Hematopoietic multipotent progenitor cell (in vitro differentiated cells): ENCODE measurements around the gene LARGE1. TPM values are rescaled to one million over a fixed set of nuclear protein-coding genes. Genes with fewer than 3 reads are reported as not detected.

Experiments used
- DNase-seq, 3 donors: peaks; one replicate each; pipeline ENCODE4 v3.0.0-alpha.2; 2011 to 2015; ENCODE audit warnings: low read depth in 2 of 3, low spot score in 2 of 3
- total RNA-seq: library from RNA; depleted of rRNA; stranded (reverse); fragments of >200 nt; gene quantifications from one replicate; pipeline ENCODE4 v1.2.3, GENCODE V29; 2012

The LARGE1 gene
- total RNA-seq, 1 donor, result 1.6 TPM

GRCh38 chr22:33887173-33887572 lies 33.1 kb downstream of the LARGE1 start:
- DNase-seq, result no peak

DNA sequence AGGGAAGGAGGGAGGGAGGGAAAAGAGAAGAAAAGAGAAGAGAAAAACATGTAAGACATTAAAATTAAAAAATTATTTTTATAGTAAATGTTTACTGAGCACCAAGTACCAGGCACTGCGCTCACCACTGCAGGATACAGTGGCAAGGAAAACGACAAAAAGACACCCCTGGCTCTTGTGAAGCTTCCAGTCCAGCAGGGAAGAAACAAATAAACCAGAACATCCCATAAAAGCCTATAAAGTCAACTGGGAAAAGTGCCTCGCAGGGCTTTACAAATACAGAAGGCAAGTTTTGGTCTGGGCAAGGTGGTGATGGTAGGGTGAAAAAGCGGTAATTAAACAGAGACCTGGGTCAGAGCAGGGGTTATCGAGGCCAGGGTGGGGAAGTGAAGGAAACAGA lies 33.6 kb downstream of the LARGE1 start:
- no peak for DNase-seq

DNA sequence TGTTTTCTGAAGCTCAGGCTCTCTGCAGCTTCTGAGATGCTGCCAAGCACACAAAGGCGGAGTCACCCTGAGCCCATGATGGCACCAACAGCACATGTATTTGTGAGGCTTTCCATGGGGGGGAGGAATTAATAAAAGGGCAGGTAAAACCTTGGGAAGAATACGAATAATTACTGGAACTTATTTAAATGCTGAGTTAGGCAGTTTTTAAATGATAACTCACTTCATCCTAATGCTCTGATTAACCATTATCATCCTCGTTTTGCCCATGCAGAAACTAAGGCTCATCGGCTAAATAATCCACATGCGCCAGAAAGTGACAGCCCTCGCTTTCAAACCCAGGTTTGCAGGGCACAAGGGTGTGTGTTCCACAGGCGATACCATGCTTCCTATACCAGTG lies 35.4 kb downstream of the LARGE1 start:
- no peak for DNase-seq

DNA sequence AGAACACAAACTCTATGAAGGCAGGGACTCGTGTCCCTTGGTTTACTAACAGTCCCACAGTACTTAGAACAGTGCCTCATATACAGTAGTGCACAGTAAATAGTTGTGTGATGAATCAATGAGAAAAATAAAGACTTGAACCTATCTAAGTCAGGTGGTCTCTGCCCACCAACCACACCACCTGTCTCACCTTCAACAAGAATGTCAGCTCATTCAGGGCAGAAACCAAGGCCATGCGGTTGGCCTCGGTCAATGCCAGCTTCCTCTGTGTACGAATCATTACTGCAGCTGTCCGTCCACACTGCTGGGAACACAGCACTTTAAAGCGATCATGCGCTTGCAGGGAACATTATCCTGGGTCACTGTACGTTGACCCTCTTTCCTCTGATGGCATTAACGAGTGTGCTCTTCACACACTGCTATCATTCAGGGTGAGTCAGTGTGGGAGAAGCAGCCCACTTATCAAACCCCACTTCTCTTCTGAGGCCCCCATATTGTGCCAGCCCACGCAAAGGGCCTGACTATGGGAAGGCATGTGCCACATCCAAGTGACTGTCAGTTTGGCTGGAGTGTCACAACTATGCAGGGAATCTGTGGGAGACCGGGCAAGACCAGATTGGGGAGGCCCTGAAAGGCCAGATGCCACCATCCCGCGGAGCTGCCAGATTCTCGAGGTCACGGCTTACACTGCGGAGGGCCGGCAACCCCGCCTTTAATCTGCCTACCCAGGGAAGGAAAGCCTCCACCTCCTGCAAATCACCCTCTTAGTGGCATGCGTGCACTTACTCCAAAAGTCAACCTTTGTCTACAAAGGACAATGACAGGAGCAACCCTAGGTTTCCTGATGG lies 36.1 kb downstream of the LARGE1 start:
- DNase-seq, result no peak

GRCh38 chr22:33883561-33883960 lies 36.7 kb downstream of the LARGE1 start:
- DNase-seq, result no peak

GRCh38 chr22:33882991-33883390 lies 37.3 kb downstream of the LARGE1 start:
- no peak for DNase-seq

DNA sequence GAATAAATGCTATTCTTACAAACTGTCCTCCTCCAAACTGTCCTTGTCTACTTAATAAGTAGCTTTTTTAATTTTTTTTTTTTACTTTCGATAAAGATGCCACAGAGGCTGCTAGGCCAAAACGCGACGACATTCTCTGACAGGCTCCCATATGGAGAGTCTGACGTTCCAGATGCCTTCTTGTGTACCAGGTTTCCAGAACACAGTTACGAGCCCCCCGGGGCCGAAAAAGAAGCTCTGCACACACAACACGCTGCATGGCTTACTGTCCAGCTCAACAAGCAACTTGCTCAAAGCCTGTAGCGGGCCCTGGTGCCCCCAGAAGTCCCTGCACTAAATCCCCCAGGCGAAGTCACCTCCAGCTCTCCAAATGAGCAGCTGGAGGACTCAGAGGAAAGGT lies 39.3 kb downstream of the LARGE1 start:
- no peak for DNase-seq

GRCh38 chr22:33879796-33880195 lies 40.5 kb downstream of the LARGE1 start:
- DNase-seq, result no peak

- no peak for DNase-seq
Measured at GRCh38 chr22:33875316-33875715, 45.0 kb downstream of the LARGE1 start.

- no peak for DNase-seq
Measured at GRCh38 chr22:33874206-33874605, 46.1 kb downstream of the LARGE1 start.

- DNase-seq, result no peak
Measured at GRCh38 chr22:33873666-33874065, 46.6 kb downstream of the LARGE1 start.

DNA sequence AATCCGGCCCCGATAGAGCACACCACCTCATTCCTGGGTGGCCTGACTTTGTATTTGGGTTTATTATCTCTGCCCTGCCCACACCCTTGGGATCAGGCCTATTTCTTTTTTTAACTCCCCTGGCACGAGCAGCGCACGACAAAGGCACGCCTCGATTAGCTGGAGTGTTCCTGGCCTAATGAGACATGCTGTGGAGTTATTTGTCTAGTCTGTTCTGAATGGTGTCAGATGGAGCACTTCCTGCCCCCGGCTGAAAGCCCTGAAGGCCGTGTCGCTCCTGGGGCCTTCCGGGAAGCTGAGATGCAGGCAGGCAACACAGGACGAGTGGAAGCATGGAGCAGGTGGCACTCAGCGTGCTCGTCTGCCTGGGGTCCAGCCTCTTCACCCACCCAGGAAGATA lies 47.1 kb downstream of the LARGE1 start:
- no peak for DNase-seq

- no peak for DNase-seq
Measured at GRCh38 chr22:33871935-33872334, 48.3 kb downstream of the LARGE1 start.

- no peak for DNase-seq
Measured at GRCh38 chr22:33869946-33870345, 50.3 kb downstream of the LARGE1 start.

- DNase-seq, result no peak
Measured at GRCh38 chr22:33867971-33868370, 52.3 kb downstream of the LARGE1 start.

GRCh38 chr22:33867118-33867866 lies 53.0 kb downstream of the LARGE1 start:
- no peak for DNase-seq

- DNase-seq, result no peak
Measured at GRCh38 chr22:33866511-33866910, 53.8 kb downstream of the LARGE1 start.

DNA sequence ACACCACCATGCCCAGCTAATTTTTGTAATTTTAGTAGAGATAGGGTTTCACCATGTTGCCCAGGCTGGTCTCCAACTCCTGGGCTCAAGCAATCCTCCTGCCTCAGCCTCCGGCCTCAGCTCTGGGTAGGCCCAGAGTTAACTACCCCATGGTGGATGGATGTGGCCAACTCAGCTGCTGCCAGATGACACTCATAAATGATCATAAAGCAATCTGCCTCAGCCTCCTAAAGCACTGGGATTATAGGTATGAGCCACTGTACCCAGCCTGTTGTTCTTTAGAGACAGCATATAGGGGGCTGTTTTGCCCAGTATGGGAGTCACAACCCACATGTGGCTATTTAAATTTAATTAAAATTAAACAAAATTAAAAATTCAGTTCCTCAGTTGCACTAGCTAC lies 54.3 kb downstream of the LARGE1 start:
- no peak for DNase-seq

- no peak for DNase-seq
Measured at GRCh38 chr22:33865248-33865647, 55.0 kb downstream of the LARGE1 start.

DNA sequence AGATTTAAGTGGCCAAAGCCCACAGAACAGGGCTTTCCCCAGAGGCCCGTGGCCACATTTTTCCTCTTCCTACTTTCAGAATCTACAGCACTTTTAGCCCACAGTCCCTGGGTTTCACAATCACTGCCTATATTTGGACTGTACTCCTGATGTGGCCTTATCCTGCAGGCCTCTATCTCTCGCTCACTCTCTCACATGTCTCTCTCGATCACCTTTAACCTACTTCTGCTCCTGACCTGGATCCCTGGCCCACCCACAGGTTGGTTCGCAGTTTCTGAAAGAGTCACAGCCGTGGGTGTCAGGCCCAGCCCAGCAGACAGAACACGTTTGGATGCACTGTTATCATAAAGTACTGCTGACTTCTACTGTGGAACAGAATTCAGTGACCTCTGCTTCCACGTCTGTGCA lies 55.5 kb downstream of the LARGE1 start:
- DNase-seq, result no peak

GRCh38 chr22:33861216-33861875 lies 58.9 kb downstream of the LARGE1 start:
- no peak for DNase-seq

DNA sequence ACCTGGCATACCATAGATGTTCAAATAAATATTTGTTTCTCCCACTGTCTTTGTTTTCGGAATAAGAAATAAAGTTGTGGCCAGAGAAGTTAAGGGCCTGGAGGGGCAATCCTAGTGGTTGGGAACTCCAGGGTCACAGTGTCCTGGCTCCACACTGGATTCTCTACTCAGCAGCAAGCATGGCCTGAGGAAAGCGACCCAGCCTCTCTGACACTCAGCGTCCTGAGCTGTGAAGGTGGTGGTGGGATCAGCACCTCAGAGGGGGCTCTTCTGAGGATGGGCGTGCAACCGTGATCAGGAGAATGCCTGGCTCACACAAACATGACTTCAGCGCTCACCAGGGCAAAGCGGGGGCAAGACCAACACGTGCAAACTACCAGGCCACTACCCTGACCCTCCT lies 59.9 kb downstream of the LARGE1 start:
- DNase-seq, result no peak
